LNCAP (cell line): ENCODE measurements around the gene MUS81.

Experiments
- CTCF ChIP-seq: fragments of 450-650 bp; IDR thresholded peaks from 2 replicates; pipeline ENCODE4 v1.5.1; 2017; ENCODE audit warnings: mild to moderate bottlenecking

MUS81 gene

GRCh38 chr11:65817835-65818680 lies 42.2 kb upstream of the MUS81 start:
- peak; percentile 98 for TF ChIP-seq CTCF

- TF ChIP-seq CTCF = no peak
Observed at GRCh38 chr11:65821107-65821506, 39.1 kb upstream of the MUS81 start.

GRCh38 chr11:65822776-65823528 lies 37.3 kb upstream of the MUS81 start:
- no peak for TF ChIP-seq CTCF

- no peak for TF ChIP-seq CTCF
Observed at GRCh38 chr11:65826984-65827735, 33.1 kb upstream of the MUS81 start.

GRCh38 chr11:65829459-65829858 lies 30.8 kb upstream of the MUS81 start:
- TF ChIP-seq CTCF = no peak

GRCh38 chr11:65833297-65834030 lies 26.8 kb upstream of the MUS81 start, which contains the start of gene SNX32:
Gene SNX32 (plus strand): TSS chr11:65833963. CDS start chr11:65834066, 103 bp downstream.
- no peak for TF ChIP-seq CTCF

GRCh38 chr11:65834202-65834601 lies 26.0 kb upstream of the MUS81 start:
- TF ChIP-seq CTCF = no peak
